ENCODE data around the gene FUOM.
"Not testable (repeated sequence)": the region's sequence is repeated elsewhere in the genome, so short reads cannot be mapped to it uniquely, and the experiment has no call there.

DNA sequence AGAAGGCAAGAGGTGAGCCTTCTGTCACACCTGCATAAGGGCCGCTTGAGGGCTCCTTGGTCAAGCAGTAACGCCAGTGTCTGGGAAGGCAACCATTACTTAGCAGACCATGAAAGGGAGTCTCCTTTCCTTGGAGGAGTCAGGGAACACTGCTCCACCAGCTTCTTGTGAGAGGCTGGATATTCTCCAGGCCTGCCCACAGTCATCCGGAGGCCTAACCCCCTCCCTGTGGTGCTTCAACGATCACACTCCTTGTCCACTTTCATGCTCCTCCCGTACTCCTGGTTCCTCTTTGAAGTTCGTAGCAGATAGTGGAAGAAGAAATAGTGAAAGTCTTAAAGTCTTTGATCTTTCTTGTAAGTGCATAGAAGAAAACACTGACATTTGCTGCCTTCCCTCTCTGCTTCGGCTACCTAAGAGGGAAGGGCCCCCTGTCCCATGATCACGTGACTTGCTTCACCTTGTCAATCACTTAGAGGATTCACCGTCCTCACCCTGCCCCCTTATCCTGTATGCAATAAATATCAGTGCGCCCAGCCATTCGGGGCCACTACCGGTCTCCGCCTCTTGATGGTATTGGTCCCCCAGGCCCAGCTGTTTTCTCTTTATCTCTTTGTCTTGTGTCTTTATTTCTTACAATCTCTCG is 35.6 kb downstream of the FUOM start:
- not testable (repeated sequence) for TF ChIP-seq CTCF, POLR2A (IDR thresholded peaks at IDR 0.05)
